A549 (cell line): ENCODE data around the gene NRXN3. TPM values are rescaled to one million over a fixed set of nuclear protein-coding genes. Genes with fewer than 3 reads are reported as not detected.

ENCODE experiments used
- ATAC-seq, 2 experiments: fragments of 200-7000 bp in 1 of 2; fragments of >200 bp in 1 of 2; cut with Nextera tagmentation in 1 of 2; cut with Tn5 transposase in 1 of 2; 3 replicates each; pipeline versions ENCODE4 v1.8.0 to v1.9.1; 2018 to 2020; ENCODE audit warnings: mild to moderate bottlenecking in 1 of 2, moderate library complexity in 1 of 2
- CTCF ChIA-PET: fragments of 300-600 bp; sonication (Branson Sonifier 250); formaldehyde crosslinking; extraction: SDS; loops from one replicate; lab custom pipeline; 2021; ENCODE audit warnings: antibody characterized with exemption, inconsistent platforms; lab: Yijun Ruan, JAX
- POLR2A ChIA-PET: fragments of 350-600 bp; formaldehyde crosslinking; extraction: SDS; loops from one replicate; lab custom pipeline; 2021; ENCODE audit warnings: antibody characterized with exemption, inconsistent platforms; lab: Yijun Ruan, JAX
- DNase-seq, 2 experiments: peaks; one replicate each; pipeline versions ENCODE4 v3.0.0 to v3.0.0-alpha.2; 2011 to 2016; ENCODE audit warnings: low read depth in 1 of 2, low spot score in 1 of 2
- FAIRE-seq: peaks from 2 replicates; lab custom pipeline; 2011; peaks lifted over from hg19 to GRCh38; lab: Jason Lieb, UNC
- H3K27ac ChIP-seq, 2 experiments: fragments of >200 bp; sonication (Bioruptor Twin); formaldehyde crosslinking; 3 replicates each; pipeline ENCODE4 v1.5.1; 2016 to 2017
- H3K4me1 ChIP-seq: fragments of >200 bp; sonication (Bioruptor Twin); formaldehyde crosslinking; 3 replicates; pipeline ENCODE4 v1.6.1; 2016
- H3K4me2 ChIP-seq: fragments of >200 bp; sonication (Bioruptor Twin); formaldehyde crosslinking; 3 replicates; pipeline ENCODE4 v1.6.1; 2016
- H3K4me3 ChIP-seq: fragments of >200 bp; sonication (Bioruptor Twin); formaldehyde crosslinking; 3 replicates; pipeline ENCODE4 v1.5.1; 2016
- H3K9me3 ChIP-seq: fragments of >200 bp; sonication (Bioruptor Twin); formaldehyde crosslinking; 3 replicates; pipeline ENCODE4 v1.6.1; 2016
- CEBPB ChIP-seq, 2 experiments: fragments of >200 bp in 1 of 2; sonication (Bioruptor Twin) in 1 of 2; formaldehyde crosslinking in 1 of 2; IDR thresholded peaks; 2 replicates each; pipeline ENCODE4 v1.6.1; 2012 to 2016
- CHD4 ChIP-seq: fragments of 200-600 bp; sonication (generic); IDR thresholded peaks from 2 replicates; pipeline ENCODE4 v1.6.1; 2016; ENCODE audit warnings: antibody characterized with exemption, mild to moderate bottlenecking, borderline replicate concordance
- E2F6 ChIP-seq: IDR thresholded peaks from 2 replicates; pipeline ENCODE4 v1.6.1; 2012; ENCODE audit warnings: low read depth, borderline replicate concordance
- EHF ChIP-seq: fragments of 250-450 bp; sonication (Bioruptor Pico); IDR thresholded peaks from 2 replicates; pipeline ENCODE4 v1.5.0; 2020; ENCODE audit warnings: mild to moderate bottlenecking
- EHMT2 ChIP-seq: fragments of 200-600 bp; sonication (generic); IDR thresholded peaks from 2 replicates; pipeline ENCODE4 v1.6.1; 2016; ENCODE audit warnings: antibody characterized with exemption, low read depth, mild to moderate bottlenecking, moderate library complexity
- ELK1 ChIP-seq: fragments of 150-350 bp; IDR thresholded peaks from 2 replicates; pipeline ENCODE4 v1.6.1; 2014; ENCODE audit warnings: low read depth, mild to moderate bottlenecking, low read length
- ESRRA ChIP-seq: fragments of 150-350 bp; IDR thresholded peaks from 2 replicates; pipeline ENCODE4 v1.6.1; 2014; ENCODE audit warnings: mild to moderate bottlenecking, low read length, borderline replicate concordance
- FOSB ChIP-seq: fragments of 250-450 bp; sonication (Bioruptor Pico); IDR thresholded peaks from 2 replicates; pipeline ENCODE4 v1.5.0; 2020; ENCODE audit warnings: mild to moderate bottlenecking, moderate library complexity
- FOXS1 ChIP-seq: fragments of 250-450 bp; sonication (Bioruptor Pico); IDR thresholded peaks from 2 replicates; pipeline ENCODE4 v1.5.0; 2020; ENCODE audit warnings: mild to moderate bottlenecking, moderate library complexity
- HDAC2 ChIP-seq: fragments of 200-600 bp; sonication (generic); IDR thresholded peaks from 2 replicates; pipeline ENCODE4 v1.6.1; 2016
- HMGXB4 ChIP-seq: fragments of 250-450 bp; sonication (Bioruptor Pico); IDR thresholded peaks from 2 replicates; pipeline ENCODE4 v1.5.0; 2021; ENCODE audit warnings: mild to moderate bottlenecking, moderate library complexity, borderline replicate concordance
- HOXA7 ChIP-seq: fragments of 250-450 bp; sonication (Bioruptor Pico); IDR thresholded peaks from 2 replicates; pipeline ENCODE4 v1.5.0; 2020; ENCODE audit warnings: mild to moderate bottlenecking, moderate library complexity
- HOXB13 ChIP-seq: fragments of 250-450 bp; sonication (Bioruptor Pico); IDR thresholded peaks from 2 replicates; pipeline ENCODE4 v1.5.0; 2020; ENCODE audit warnings: low read depth, mild to moderate bottlenecking, moderate library complexity
- NR3C1 ChIP-seq: fragments of >200 bp; sonication (Bioruptor Twin); formaldehyde crosslinking; IDR thresholded peaks from 3 replicates; pipeline ENCODE4 v1.6.1; 2017
- RAD21 ChIP-seq, 2 experiments: fragments of >200 bp in 1 of 2; sonication (Bioruptor Twin) in 1 of 2; formaldehyde crosslinking in 1 of 2; IDR thresholded peaks in 1 of 2; conservative IDR thresholded peaks in 1 of 2; 2 replicates in 1 of 2; 3 replicates in 1 of 2; pipeline ENCODE4 v1.6.1; 2012 to 2018; ENCODE audit warnings: inconsistent platforms in 1 of 2
- RARB ChIP-seq: fragments of 250-450 bp; sonication (Bioruptor Pico); IDR thresholded peaks from 2 replicates; pipeline ENCODE4 v1.8.0; 2021; ENCODE audit warnings: mild to moderate bottlenecking, moderate library complexity
- RCOR1 ChIP-seq: fragments of 150-350 bp; IDR thresholded peaks from 2 replicates; pipeline ENCODE4 v1.6.1; 2014; ENCODE audit warnings: antibody characterized with exemption, low read length, low read depth
- TFCP2L1 ChIP-seq: fragments of 250-450 bp; sonication (Bioruptor Pico); IDR thresholded peaks from 2 replicates; pipeline ENCODE4 v1.5.0; 2021; ENCODE audit warnings: mild to moderate bottlenecking
- TP53 ChIP-seq: fragments of 250-450 bp; sonication (Bioruptor Pico); IDR thresholded peaks from 2 replicates; pipeline ENCODE4 v1.5.0; 2021; ENCODE audit warnings: mild to moderate bottlenecking, moderate library complexity
- WGBS: methylation state at CpG from one replicate; pipeline ENCODE4 v1.1.6; 2017; ENCODE audit errors: missing lambda C conversion rate; 5-methylcytosine and 5-hydroxymethylcytosine counted together
- polyA plus RNA-seq, 4 experiments: library from polyadenylated mRNA; depleted of rRNA in 3 of 4; stranded (reverse); fragments of >200 nt; fragmentation: RNase III in 1 of 4; extraction: RNeasy Plus Mini Kit Qiagen cat#74134 plus additional on column Dnase treatment in 1 of 4; gene quantifications; 2 replicates in 3 of 4; 3 replicates in 1 of 4; pipeline ENCODE4 v1.2.3, GENCODE V29; 2011 to 2017

NRXN3 gene
- polyA plus RNA-seq, 2 of the 4 experiments (the other 2 are of a cell fraction), result 0.62 to 2.3 TPM

GRCh38 chr14:79342942-79343341, 1172.8 kb downstream of the NRXN3 start (continued):
- no peak for TF ChIP-seq HMGXB4 (CRISPR knock-in tag)
- no peak for TF ChIP-seq CHD4
- TF ChIP-seq FOXS1 (CRISPR knock-in tag), result no peak
- no peak for TF ChIP-seq HDAC2
- TF ChIP-seq, all 56 proteins: peak for 0

- ATAC-seq (no peak), DNase-seq (no peak), FAIRE-seq (no peak)
- H3K4me1 ChIP-seq, result no peaks in the 10 kb centered on the region
- CTCF ChIA-PET, result no interaction called here
- no peak overlapping the region for H3K4me3 ChIP-seq
- no peak overlapping the region for H3K4me2 ChIP-seq
- H3K27ac ChIP-seq, result no peak overlapping the region
- POLR2A ChIA-PET, result no interaction called here
- no peaks in the 10 kb centered on the region for H3K9me3 ChIP-seq
- 29% methylated on average over 3 of the region's 3 CpGs for WGBS
- TF ChIP-seq HOXA7 (CRISPR knock-in tag), result no peak
- no peak for TF ChIP-seq ELK1
- TF ChIP-seq HOXB13 (CRISPR knock-in tag), result no peak
- TF ChIP-seq RARB (CRISPR knock-in tag), result no peak
- no peak for TF ChIP-seq E2F6
- no peak for TF ChIP-seq RAD21 (conservative IDR thresholded peaks at IDR 0.05 in 1 of 2, IDR thresholded peaks at IDR 0.05 in 1 of 2)
- no peak for TF ChIP-seq EHMT2
- TF ChIP-seq NR3C1, result no peak
- TF ChIP-seq CEBPB (IDR thresholded peaks at IDR 0.05), result no peak
- no peak for TF ChIP-seq TP53 (CRISPR knock-in tag)
- no peak for TF ChIP-seq ESRRA
- no peak for TF ChIP-seq FOSB (CRISPR knock-in tag)
- no peak for TF ChIP-seq EHF
- no peak for TF ChIP-seq RCOR1
- TF ChIP-seq, all 56 proteins: peak for 0
These were observed 1180.8 kb downstream of the NRXN3 start for GRCh38 chr14:79351011-79351410.

GRCh38 chr14:79352076-79352630, 1182.0 kb downstream of the NRXN3 start:
- no peak for FAIRE-seq
- ChIA-PET CTCF (interaction anchor here (0.9 kb wide), 1 partner anchor 9 kb away, joined by 3 read pairs; no protein-coding TSS in a partner anchor), POLR2A (interaction anchor here (0.5 kb wide), 1 partner anchor 343 kb away, joined by 3 read pairs; no protein-coding TSS in a partner anchor)
- no peak for DNase-seq
- no peak for TF ChIP-seq TFCP2L1 (CRISPR knock-in tag)
- Histone ChIP-seq H3K4me1 (no peaks in the 10 kb centered on the region), H3K9me3 (no peaks in the 10 kb centered on the region), H3K4me2 (no peak overlapping the region), H3K4me3 (no peak overlapping the region), H3K27ac (no peak overlapping the region)
- ATAC-seq, result no peak
- 13% methylated on average over 3 of the region's 3 CpGs for WGBS

- POLR2A ChIA-PET, result no interaction called here
- H3K4me1 ChIP-seq, result no peaks in the 10 kb centered on the region
- 26% methylated on average over 1 of the region's 1 CpG for WGBS
- H3K9me3 ChIP-seq, result no peaks in the 10 kb centered on the region
- DNase-seq (no peak), FAIRE-seq (no peak), ATAC-seq (no peak)
- H3K4me3 ChIP-seq, result no peak overlapping the region
- TF ChIP-seq RCOR1, result no peak
- no peak overlapping the region for H3K4me2 ChIP-seq
- no peak overlapping the region for H3K27ac ChIP-seq
- CTCF ChIA-PET, result no interaction called here
These were observed 1184.2 kb downstream of the NRXN3 start for GRCh38 chr14:79354336-79354735.
